K562 (cell line): ENCODE data around the gene GPATCH2. TPM values are rescaled to one million over a fixed set of nuclear protein-coding genes. Genes with fewer than 3 reads are reported as not detected.

Source experiments
- ATAC-seq: fragments of 200-7000 bp; cut with Tn5 transposase; 3 replicates; pipeline ENCODE4 v1.9.1; 2020; ENCODE audit warnings: moderate library complexity
- BruUV-seq: library from RNA; stranded (reverse); fragments of 400-500 nt; replicated peaks from 2 replicates; lab custom pipeline; 2021; lab: Mats Ljungman, UMichigan
- CTCF ChIA-PET: fragments of 300-600 bp; formaldehyde crosslinking; extraction: SDS; loops from one replicate; lab custom pipeline; 2021; ENCODE audit warnings: low intra/inter-chr PET ratio; lab: Yijun Ruan, JAX
- POLR2A ChIA-PET: fragments of 300-600, 350-650 bp; sonication (Branson Sonifier 250); formaldehyde crosslinking; extraction: SDS; loops from one replicate; lab custom pipeline; 2021; ENCODE audit warnings: antibody characterized with exemption, inconsistent platforms; lab: Yijun Ruan, JAX
- DNase-seq, 4 experiments: peaks; one replicate each; pipeline versions ENCODE4 v3.0.0 to v3.0.0-alpha.2; 2011 to 2018; ENCODE audit warnings: low spot score in 3 of 4, mixed read lengths in 3 of 4; ENCODE audit errors: extremely low read depth in 1 of 4
- FAIRE-seq: peaks from 2 replicates; lab custom pipeline; 2011; peaks lifted over from hg19 to GRCh38; lab: Jason Lieb, UNC
- H2AFZ ChIP-seq: 2 replicates; pipeline ENCODE4 v1.6.0; 2011; ENCODE audit warnings: low read depth, low read length, control low read depth, inconsistent platforms
- H3K27ac ChIP-seq: fragments of 200-600 bp; 3 replicates; pipeline ENCODE4 v1.8.0; 2011; ENCODE audit warnings: low read depth, mild to moderate bottlenecking, control low read depth, inconsistent platforms, low read length, moderate library complexity, mixed read lengths; ENCODE audit errors: extremely low read depth
- H3K27me3 ChIP-seq, 2 experiments: fragments of 300-600 bp in 1 of 2; 2 replicates in 1 of 2; 3 replicates in 1 of 2; pipeline versions ENCODE4 v1.6.0 to v1.8.0; 2011; ENCODE audit warnings: inconsistent platforms in 2 of 2, low read length in 2 of 2, mild to moderate bottlenecking in 1 of 2, mixed read lengths in 1 of 2, moderate library complexity in 1 of 2; ENCODE audit not compliant: control insufficient read depth in 2 of 2, insufficient read depth in 2 of 2
- H3K36me3 ChIP-seq: fragments of 300-600 bp; 3 replicates; pipeline ENCODE4 v1.8.0; 2011; ENCODE audit warnings: mild to moderate bottlenecking, low read length, inconsistent platforms; ENCODE audit not compliant: control insufficient read depth, insufficient read depth
- H3K4me1 ChIP-seq, 2 experiments: fragments of 200-600 bp in 1 of 2; replicated peaks in 1 of 2; 2 replicates in 1 of 2; 3 replicates in 1 of 2; pipeline versions ENCODE4 v1.5.1 to v1.8.0; 2011; ENCODE audit warnings: inconsistent platforms in 2 of 2, low read length in 2 of 2, mild to moderate bottlenecking in 1 of 2, mixed read lengths in 1 of 2, moderate library complexity in 1 of 2; ENCODE audit not compliant: control insufficient read depth in 2 of 2, insufficient read depth in 2 of 2
- H3K4me2 ChIP-seq: 2 replicates; pipeline ENCODE4 v1.6.1; 2011; ENCODE audit warnings: low read length, control low read depth, inconsistent platforms, mixed read lengths; ENCODE audit not compliant: insufficient read depth
- H3K4me3 ChIP-seq: fragments of 200-600 bp; sonication (generic), shearing (Covaris generic); 2 replicates; pipeline ENCODE4 v1.5.1; 2016; ENCODE audit warnings: control low read depth, inconsistent platforms
- H3K79me2 ChIP-seq: fragments of 200-600 bp; 3 replicates; pipeline ENCODE4 v1.8.0; 2011; ENCODE audit warnings: low read length, inconsistent platforms; ENCODE audit not compliant: control insufficient read depth, insufficient read depth
- H3K9ac ChIP-seq, 2 experiments: 2 replicates each; pipeline versions ENCODE4 v1.6.0 to v1.6.1; 2011; ENCODE audit warnings: low read depth in 2 of 2, low read length in 2 of 2, control low read depth in 1 of 2, inconsistent platforms in 1 of 2, mild to moderate bottlenecking in 1 of 2, mixed read lengths in 1 of 2; ENCODE audit not compliant: insufficient read depth in 1 of 2
- H3K9me1 ChIP-seq: one replicate; pipeline ENCODE4 v1.6.0; 2011; ENCODE audit warnings: inconsistent platforms, mild to moderate bottlenecking, low read length, moderate library complexity; ENCODE audit not compliant: control insufficient read depth, insufficient read depth
- H3K9me3 ChIP-seq: replicated peaks from 2 replicates; pipeline ENCODE4 v1.5.1; 2011; ENCODE audit warnings: low read depth, low read length, inconsistent platforms; ENCODE audit not compliant: control insufficient read depth, insufficient read depth
- H4K20me1 ChIP-seq: replicated peaks from 2 replicates; pipeline ENCODE4 v1.6.1; 2011; ENCODE audit warnings: low read length, inconsistent platforms, mixed read lengths; ENCODE audit not compliant: control insufficient read depth, insufficient read depth
- ASH1L ChIP-seq: fragments of 450-650 bp; IDR thresholded peaks from 2 replicates; pipeline ENCODE4 v1.6.1; 2018; ENCODE audit warnings: borderline replicate concordance, mild to moderate bottlenecking, low read depth; ENCODE audit not compliant: partially characterized antibody
- CBFA2T3 ChIP-seq: fragments of 450-650 bp; IDR thresholded peaks from 2 replicates; pipeline ENCODE4 v1.6.1; 2017
- CHAMP1 ChIP-seq: fragments of 450-650 bp; IDR thresholded peaks from 2 replicates; pipeline ENCODE4 v1.6.1; 2016; ENCODE audit warnings: mild to moderate bottlenecking
- CHCHD3 ChIP-seq: fragments of 250-450 bp; sonication (Bioruptor Pico); IDR thresholded peaks from 2 replicates; pipeline ENCODE4 v2.1.2; 2022; ENCODE audit warnings: mild to moderate bottlenecking
- HEY1 ChIP-seq: fragments of 250-450 bp; sonication (Bioruptor Pico); IDR thresholded peaks from 2 replicates; pipeline ENCODE4 v1.5.0; 2020; ENCODE audit warnings: mild to moderate bottlenecking, moderate library complexity, borderline replicate concordance
- KAT8 ChIP-seq: fragments of 450-650 bp; IDR thresholded peaks from 2 replicates; pipeline ENCODE4 v1.6.1; 2016; ENCODE audit warnings: low read depth, mild to moderate bottlenecking
- NFE2L1 ChIP-seq: fragments of 450-650 bp; IDR thresholded peaks from 2 replicates; pipeline ENCODE4 v1.6.1; 2016; ENCODE audit warnings: missing genetic modification characterization, low read depth, mild to moderate bottlenecking, missing compliant biosample characterization, moderate library complexity, borderline replicate concordance
- POLR2AphosphoS2 ChIP-seq: IDR thresholded peaks from 2 replicates; pipeline ENCODE4 v1.6.1; 2012; ENCODE audit warnings: low read length, improper control_type of control experiment
- RBFOX2 ChIP-seq: fragments of 200-400 bp; formaldehyde crosslinking; IDR thresholded peaks from 2 replicates; pipeline ENCODE4 v1.6.1; 2017; ENCODE audit warnings: low read depth, mild to moderate bottlenecking, low read length, moderate library complexity
- SMAD3 ChIP-seq: fragments of 450-650 bp; formaldehyde crosslinking; conservative IDR thresholded peaks from 2 replicates; pipeline ENCODE4 v1.4.0; 2020; ENCODE audit warnings: mild to moderate bottlenecking
- SMARCC2 ChIP-seq: fragments of 450-650 bp; IDR thresholded peaks from 2 replicates; pipeline ENCODE4 v1.6.1; 2017; ENCODE audit warnings: antibody characterized with exemption, moderate library complexity, mild to moderate bottlenecking, low read depth
- SRSF1 ChIP-seq: fragments of 200-400 bp; formaldehyde crosslinking; IDR thresholded peaks from 2 replicates; pipeline ENCODE4 v1.6.1; 2017; ENCODE audit warnings: mild to moderate bottlenecking, low read depth, low read length, moderate library complexity
- TAF1 ChIP-seq: IDR thresholded peaks from 2 replicates; pipeline ENCODE4 v1.6.1; 2011; ENCODE audit warnings: mild to moderate bottlenecking, low read length, moderate library complexity; ENCODE audit not compliant: insufficient read depth, control insufficient read depth, severe bottlenecking; ENCODE audit errors: extremely low read depth
- ZNF165 ChIP-seq: fragments of 250-450 bp; sonication (Bioruptor Pico); IDR thresholded peaks from 2 replicates; pipeline ENCODE4 v1.4.0; 2020; ENCODE audit warnings: borderline replicate concordance
- ZNF263 ChIP-seq: sonication (generic); formaldehyde crosslinking; IDR thresholded peaks from 2 replicates; pipeline ENCODE4 v1.8.0; 2022; ENCODE audit warnings: mild to moderate bottlenecking, missing genetic modification reagents, borderline replicate concordance
- ZNF644 ChIP-seq: fragments of 200-800 bp; sonication (Bioruptor generic); IDR thresholded peaks from 2 replicates; pipeline ENCODE4 v1.6.1; 2016; ENCODE audit warnings: low read depth, missing genetic modification characterization, missing compliant biosample characterization
- ZSCAN32 ChIP-seq: fragments of 450-650 bp; formaldehyde crosslinking; IDR thresholded peaks from 2 replicates; pipeline ENCODE4 v1.4.0; 2020; ENCODE audit warnings: mild to moderate bottlenecking, moderate library complexity
- WGBS: fragments of 100-300 bp; shearing (Covaris generic); methylation state at CpG from one replicate; pipeline ENCODE4 v1.1.6; 2016; ENCODE audit warnings: low coverage, mixed read lengths; ENCODE audit not compliant: insufficient coverage; ENCODE audit errors: missing lambda C conversion rate; 5-methylcytosine and 5-hydroxymethylcytosine counted together
- in situ Hi-C: fragments of 300-500 bp; cut with MboI; formaldehyde crosslinking; loops from 4 replicates; pipeline ENCODE4 v1.15.0; 2018; ENCODE audit warnings: inconsistent platforms, mixed read lengths
- intact Hi-C: fragments of 100-400 bp; cut with micrococcal nuclease; formaldehyde crosslinking; loops from 2 replicates; pipeline ENCODE4 v1.14.2; 2022
- polyA plus RNA-seq, 8 experiments: library from polyadenylated mRNA; depleted of rRNA in 4 of 8; stranded (reverse) in 5 of 8; unstranded in 3 of 8; fragments of >200 nt; fragmentation: Nextera tagmentation in 2 of 8; fragmentation: Illumina TruSeq in 1 of 8; extraction: Ambion mirVana in 2 of 8; extraction: Trizol in 1 of 8; gene quantifications; 2 replicates each; pipeline versions ENCODE4 v1.2.1 to v1.2.3, GENCODE V29; 2011 to 2014; ENCODE audit warnings: inconsistent platforms in 1 of 8, missing spikeins in 1 of 8
- total RNA-seq, 7 experiments: library from RNA; depleted of rRNA in 6 of 7; stranded (reverse); fragments of >200 nt in 6 of 7; fragmentation: Illumina TruSeq in 2 of 7; extraction: Trizol in 2 of 7; gene quantifications; 2 replicates each; pipeline versions ENCODE4 v1.2.1 to v1.2.3, GENCODE V29; 2011 to 2021; ENCODE audit warnings: low replicate concordance in 1 of 7

Gene GPATCH2
- total and polyA plus RNA-seq, 9 of the 15 experiments (the other 6 are each of a cell fraction or from before 2014, with no cell fraction given), result 0.38 to 2.0 (median 0.55) TPM

- no peaks in the 10 kb centered on the region for H3K36me3 ChIP-seq
- no peak overlapping the region for H3K4me2 ChIP-seq
- no peak overlapping the region for H3K4me3 ChIP-seq
- no peak for TF ChIP-seq KAT8
- TF ChIP-seq POLR2AphosphoS2, result no peak
- no peak for TF ChIP-seq NFE2L1 (tag)
- no peak for TF ChIP-seq HEY1 (CRISPR knock-in tag)
- no peak for TF ChIP-seq ASH1L
- TF ChIP-seq SMARCC2, result no peak
- TF ChIP-seq CBFA2T3, result no peak
- TF ChIP-seq CHCHD3 (CRISPR knock-in tag), result no peak
- TF ChIP-seq ZNF644 (tag), result no peak
- no peak for TF ChIP-seq TAF1
- TF ChIP-seq SRSF1, result no peak
- no peak for TF ChIP-seq ZNF165
- no peak for TF ChIP-seq ZSCAN32 (CRISPR knock-in tag)
- TF ChIP-seq SMAD3 (CRISPR knock-in tag), result no peak
- TF ChIP-seq RBFOX2, result no peak
- TF ChIP-seq ZNF263, result no peak
- no peak for TF ChIP-seq CHAMP1
- no peaks in the 10 kb centered on the region for H3K9me3 ChIP-seq
- intact Hi-C loops, result no loop called here
- H3K27ac ChIP-seq, result no peak overlapping the region
- no peak overlapping the region for H3K9ac ChIP-seq
- H3K27me3 ChIP-seq, result no peaks in the 10 kb centered on the region
- no peaks in the 10 kb centered on the region for H3K9me1 ChIP-seq
- ChIA-PET POLR2A (no interaction called here), CTCF (no interaction called here)
- ATAC-seq (no peak), DNase-seq (no peak), FAIRE-seq (no peak)
- H3K79me2 ChIP-seq, result no peaks in the 10 kb centered on the region
- no peaks in the 10 kb centered on the region for H4K20me1 ChIP-seq
- in situ Hi-C loops, result no loop called here
- WGBS, result 3% methylated on average over 4 of the region's 4 CpGs
- no peaks in the 10 kb centered on the region for H3K4me1 ChIP-seq
- H2AFZ ChIP-seq, result no peak overlapping the region
- no TSS peak for BruUV-seq
Measured at GRCh38 chr1:217433664-217434063, 197.2 kb downstream of the GPATCH2 start.
